K562 (cell line): ENCODE measurements around the gene SRL. TPM values are rescaled to one million over a fixed set of nuclear protein-coding genes. Genes with fewer than 3 reads are reported as not detected.

Source experiments
- ATAC-seq: fragments of 200-7000 bp; cut with Tn5 transposase; 3 replicates; pipeline ENCODE4 v1.9.1; 2020; ENCODE audit warnings: moderate library complexity
- BruUV-seq: library from RNA; stranded (reverse); fragments of 400-500 nt; replicated peaks from 2 replicates; lab custom pipeline; 2021; lab: Mats Ljungman, UMichigan
- CTCF ChIA-PET: fragments of 300-600 bp; formaldehyde crosslinking; extraction: SDS; loops from one replicate; lab custom pipeline; 2021; ENCODE audit warnings: low intra/inter-chr PET ratio; lab: Yijun Ruan, JAX
- POLR2A ChIA-PET: fragments of 300-600, 350-650 bp; sonication (Branson Sonifier 250); formaldehyde crosslinking; extraction: SDS; loops from one replicate; lab custom pipeline; 2021; ENCODE audit warnings: antibody characterized with exemption, inconsistent platforms; lab: Yijun Ruan, JAX
- DNase-seq, 4 experiments: peaks; one replicate each; pipeline versions ENCODE4 v3.0.0 to v3.0.0-alpha.2; 2011 to 2018; ENCODE audit warnings: low spot score in 3 of 4, mixed read lengths in 3 of 4; ENCODE audit errors: extremely low read depth in 1 of 4
- FAIRE-seq: peaks from 2 replicates; lab custom pipeline; 2011; peaks lifted over from hg19 to GRCh38; lab: Jason Lieb, UNC
- H2AFZ ChIP-seq: 2 replicates; pipeline ENCODE4 v1.6.0; 2011; ENCODE audit warnings: low read depth, low read length, control low read depth, inconsistent platforms
- H3K27ac ChIP-seq: fragments of 200-600 bp; 3 replicates; pipeline ENCODE4 v1.8.0; 2011; ENCODE audit warnings: low read depth, mild to moderate bottlenecking, control low read depth, inconsistent platforms, low read length, moderate library complexity, mixed read lengths; ENCODE audit errors: extremely low read depth
- H3K27me3 ChIP-seq, 2 experiments: fragments of 300-600 bp in 1 of 2; 2 replicates in 1 of 2; 3 replicates in 1 of 2; pipeline versions ENCODE4 v1.6.0 to v1.8.0; 2011; ENCODE audit warnings: inconsistent platforms in 2 of 2, low read length in 2 of 2, mild to moderate bottlenecking in 1 of 2, mixed read lengths in 1 of 2, moderate library complexity in 1 of 2; ENCODE audit not compliant: control insufficient read depth in 2 of 2, insufficient read depth in 2 of 2
- H3K36me3 ChIP-seq: fragments of 300-600 bp; 3 replicates; pipeline ENCODE4 v1.8.0; 2011; ENCODE audit warnings: mild to moderate bottlenecking, low read length, inconsistent platforms; ENCODE audit not compliant: control insufficient read depth, insufficient read depth
- H3K4me1 ChIP-seq, 2 experiments: fragments of 200-600 bp in 1 of 2; replicated peaks in 1 of 2; 2 replicates in 1 of 2; 3 replicates in 1 of 2; pipeline versions ENCODE4 v1.5.1 to v1.8.0; 2011; ENCODE audit warnings: inconsistent platforms in 2 of 2, low read length in 2 of 2, mild to moderate bottlenecking in 1 of 2, mixed read lengths in 1 of 2, moderate library complexity in 1 of 2; ENCODE audit not compliant: control insufficient read depth in 2 of 2, insufficient read depth in 2 of 2
- H3K4me2 ChIP-seq: 2 replicates; pipeline ENCODE4 v1.6.1; 2011; ENCODE audit warnings: low read length, control low read depth, inconsistent platforms, mixed read lengths; ENCODE audit not compliant: insufficient read depth
- H3K4me3 ChIP-seq: fragments of 200-600 bp; sonication (generic), shearing (Covaris generic); 2 replicates; pipeline ENCODE4 v1.5.1; 2016; ENCODE audit warnings: control low read depth, inconsistent platforms
- H3K79me2 ChIP-seq: fragments of 200-600 bp; 3 replicates; pipeline ENCODE4 v1.8.0; 2011; ENCODE audit warnings: low read length, inconsistent platforms; ENCODE audit not compliant: control insufficient read depth, insufficient read depth
- H3K9ac ChIP-seq, 2 experiments: 2 replicates each; pipeline versions ENCODE4 v1.6.0 to v1.6.1; 2011; ENCODE audit warnings: low read depth in 2 of 2, low read length in 2 of 2, control low read depth in 1 of 2, inconsistent platforms in 1 of 2, mild to moderate bottlenecking in 1 of 2, mixed read lengths in 1 of 2; ENCODE audit not compliant: insufficient read depth in 1 of 2
- H3K9me1 ChIP-seq: one replicate; pipeline ENCODE4 v1.6.0; 2011; ENCODE audit warnings: inconsistent platforms, mild to moderate bottlenecking, low read length, moderate library complexity; ENCODE audit not compliant: control insufficient read depth, insufficient read depth
- H3K9me3 ChIP-seq: replicated peaks from 2 replicates; pipeline ENCODE4 v1.5.1; 2011; ENCODE audit warnings: low read depth, low read length, inconsistent platforms; ENCODE audit not compliant: control insufficient read depth, insufficient read depth
- H4K20me1 ChIP-seq: replicated peaks from 2 replicates; pipeline ENCODE4 v1.6.1; 2011; ENCODE audit warnings: low read length, inconsistent platforms, mixed read lengths; ENCODE audit not compliant: control insufficient read depth, insufficient read depth
- ATF1 ChIP-seq, 2 experiments: fragments of 450-650 bp in 1 of 2; IDR thresholded peaks; 2 replicates each; pipeline ENCODE4 v1.6.1; 2016; ENCODE audit warnings: missing compliant biosample characterization in 1 of 2, missing genetic modification characterization in 1 of 2
- ATF7 ChIP-seq: fragments of 450-650 bp; IDR thresholded peaks from 2 replicates; pipeline ENCODE4 v1.7.1; 2014; ENCODE audit warnings: mild to moderate bottlenecking, moderate library complexity
- CBFA2T3 ChIP-seq: fragments of 450-650 bp; IDR thresholded peaks from 2 replicates; pipeline ENCODE4 v1.6.1; 2017
- CTBP1 ChIP-seq: fragments of 450-650 bp; IDR thresholded peaks from 2 replicates; pipeline ENCODE4 v1.6.1; 2016; ENCODE audit warnings: borderline replicate concordance
- CTCF ChIP-seq, 3 experiments: IDR thresholded peaks in 2 of 3; conservative IDR thresholded peaks in 1 of 3; 2 replicates each; pipeline ENCODE4 v1.5.1; 2011 to 2012; ENCODE audit warnings: low read length in 3 of 3, mild to moderate bottlenecking in 3 of 3, control low read depth in 2 of 3, improper control_type of control experiment in 1 of 3, inconsistent platforms in 1 of 3, low read depth in 1 of 3, mixed read lengths in 1 of 3, moderate library complexity in 1 of 3; ENCODE audit not compliant: insufficient read depth in 2 of 3
- GABPB1 ChIP-seq: sonication (generic); formaldehyde crosslinking; IDR thresholded peaks from 2 replicates; pipeline ENCODE4 v1.8.0; 2022; ENCODE audit warnings: mild to moderate bottlenecking, missing genetic modification reagents
- HDAC2 ChIP-seq: fragments of 450-650 bp; IDR thresholded peaks from 2 replicates; pipeline ENCODE4 v1.6.1; 2016; ENCODE audit warnings: mild to moderate bottlenecking
- L3MBTL2 ChIP-seq: fragments of 450-650 bp; IDR thresholded peaks from 2 replicates; pipeline ENCODE4 v1.6.1; 2016; ENCODE audit warnings: mild to moderate bottlenecking, moderate library complexity
- NUFIP1 ChIP-seq: fragments of 450-650 bp; IDR thresholded peaks from 2 replicates; pipeline ENCODE4 v1.6.1; 2018; ENCODE audit not compliant: partially characterized antibody
- SP1 ChIP-seq: sonication (generic); formaldehyde crosslinking; IDR thresholded peaks from 2 replicates; pipeline ENCODE4 v1.8.1; 2022; ENCODE audit warnings: mild to moderate bottlenecking, missing genetic modification reagents
- ZBED1 ChIP-seq: IDR thresholded peaks from 2 replicates; pipeline ENCODE4 v1.6.1; 2014
- ZBTB11 ChIP-seq, 3 experiments: fragments of 200-800 bp in 1 of 3; fragments of 250-450 bp in 1 of 3; fragments of 450-650 bp in 1 of 3; sonication (Bioruptor Pico) in 1 of 3; sonication (Bioruptor generic) in 1 of 3; formaldehyde crosslinking in 1 of 3; IDR thresholded peaks; 2 replicates each; pipeline versions ENCODE4 v1.6.1 to v1.8.0; 2016 to 2022; ENCODE audit warnings: mild to moderate bottlenecking in 2 of 3, missing genetic modification characterization in 2 of 3, missing compliant biosample characterization in 1 of 3, moderate library complexity in 1 of 3
- ZBTB2 ChIP-seq: fragments of 450-650 bp; IDR thresholded peaks from 2 replicates; pipeline ENCODE4 v1.6.1; 2016; ENCODE audit warnings: antibody characterized with exemption
- WGBS: fragments of 100-300 bp; shearing (Covaris generic); methylation state at CpG from one replicate; pipeline ENCODE4 v1.1.6; 2016; ENCODE audit warnings: low coverage, mixed read lengths; ENCODE audit not compliant: insufficient coverage; ENCODE audit errors: missing lambda C conversion rate; 5-methylcytosine and 5-hydroxymethylcytosine counted together
- in situ Hi-C: fragments of 300-500 bp; cut with MboI; formaldehyde crosslinking; loops from 4 replicates; pipeline ENCODE4 v1.15.0; 2018; ENCODE audit warnings: inconsistent platforms, mixed read lengths
- intact Hi-C: fragments of 100-400 bp; cut with micrococcal nuclease; formaldehyde crosslinking; loops from 2 replicates; pipeline ENCODE4 v1.14.2; 2022
- polyA plus RNA-seq, 8 experiments: library from polyadenylated mRNA; depleted of rRNA in 4 of 8; stranded (reverse) in 5 of 8; unstranded in 3 of 8; fragments of >200 nt; fragmentation: Nextera tagmentation in 2 of 8; fragmentation: Illumina TruSeq in 1 of 8; extraction: Ambion mirVana in 2 of 8; extraction: Trizol in 1 of 8; gene quantifications; 2 replicates each; pipeline versions ENCODE4 v1.2.1 to v1.2.3, GENCODE V29; 2011 to 2014; ENCODE audit warnings: inconsistent platforms in 1 of 8, missing spikeins in 1 of 8
- total RNA-seq, 7 experiments: library from RNA; depleted of rRNA in 6 of 7; stranded (reverse); fragments of >200 nt in 6 of 7; fragmentation: Illumina TruSeq in 2 of 7; extraction: Trizol in 2 of 7; gene quantifications; 2 replicates each; pipeline versions ENCODE4 v1.2.1 to v1.2.3, GENCODE V29; 2011 to 2021; ENCODE audit warnings: low replicate concordance in 1 of 7

The SRL gene
- total and polyA plus RNA-seq, 9 of the 15 experiments (the other 6 are each of a cell fraction or from before 2014, with no cell fraction given), result 0.01 TPM; not detected in 8

- POLR2A ChIA-PET, result interaction anchor here (0.7 to 1.2 kb wide), 3 partner anchors 11 to 317 kb away, joined by 3 to 4 read pairs (median 3); no protein-coding TSS in a partner anchor
- 12% methylated on average over 22 of the region's 22 CpGs for WGBS
- intact Hi-C loops (loop anchor here (1.0 kb wide), 1 partner anchor 42 kb away; no protein-coding TSS in a partner anchor), in situ Hi-C loops (loop anchor here (5.0 kb wide), 1 partner anchor 44 kb away; no protein-coding TSS in a partner anchor)
- Histone ChIP-seq H3K27me3 (peaks cover 0 to 5% of the 10 kb centered on the region in 2 experiments; a peak in 2 of 5 replicates), H3K4me2 (peak overlapping the region; percentile 69), H3K4me1 (peaks cover 3 to 18% of the 10 kb centered on the region in 2 experiments; a peak in 3 of 5 replicates), H3K79me2 (no peaks in the 10 kb centered on the region), H3K27ac (no peak overlapping the region), H4K20me1 (no peaks in the 10 kb centered on the region), H2AFZ (peak overlapping the region; percentile 85), H3K4me3 (no peak overlapping the region), H3K9ac (peak overlapping the region in 1 of 2 experiments; percentile 32; a peak in 2 of 4 replicates), H3K9me1 (no peaks in the 10 kb centered on the region), H3K36me3 (no peaks in the 10 kb centered on the region), H3K9me3 (no peaks in the 10 kb centered on the region)
- DNase-seq (peak; percentile 87 to 89 (median 88)), FAIRE-seq (peak; percentile 19), ATAC-seq (peak; percentile 98)
- CTCF ChIA-PET, result interaction anchor here (0.9 to 1.7 kb wide), 2 partner anchors 41 to 115 kb away, joined by 3 to 19 read pairs; no protein-coding TSS in a partner anchor
- BruUV-seq, result no TSS peak
- TF ChIP-seq L3MBTL2, result peak; percentile 52; the same call in 1 of the 2 replicates
- peak; percentile 54; the same call in 1 of the 2 replicates for TF ChIP-seq HDAC2
- no peak for TF ChIP-seq ZBED1
- TF ChIP-seq ATF1 (CRISPR knock-in tag; IDR thresholded peaks at IDR 0.05), result no peak
- TF ChIP-seq ATF1 (tag; IDR thresholded peaks at IDR 0.05), result peak; percentile 23; the same call in 1 of the 2 replicates
- peak; percentile 91 to 98 (median 91) for TF ChIP-seq CTCF (IDR thresholded peaks at IDR 0.05 in 2 of 3, conservative IDR thresholded peaks at IDR 0.05 in 1 of 3; ENCODE audit: insufficient read depth in 2 of 3, low read depth in 1 of 3, low read length in 3 of 3)
- no peak for TF ChIP-seq NUFIP1
- TF ChIP-seq ZBTB2, result 0 out of 2 replicates have a peak, but pooled peaks have one; percentile 41
- TF ChIP-seq CTBP1, result peak; percentile 69; the same call in 1 of the 2 replicates
- TF ChIP-seq GABPB1, result peak; percentile 70; the same call in 1 of the 2 replicates
- peak; percentile 25; the same call in 1 of the 2 replicates for TF ChIP-seq CBFA2T3
- 0 out of 2 replicates have a peak, but pooled peaks have one; percentile 25 for TF ChIP-seq ATF7
- 0 out of 2 replicates have a peak, but pooled peaks have one; percentile 14 for TF ChIP-seq SP1 (CRISPR knock-in tag)
- TF ChIP-seq ZBTB11 (CRISPR knock-in tag; IDR thresholded peaks at IDR 0.05), result peak in 1 of 3 experiments; percentile 60; a peak in 1 of 6 replicates
Observed at GRCh38 chr16:4288148-4288921, 46.5 kb upstream of the SRL start.
